Endothelial cell of umbilical vein (primary cell): ENCODE data around the gene PLK5.

Experiments
- CTCF ChIP-seq, 2 donors: IDR thresholded peaks; 1 replicate in 1 of 2; 2 replicates in 1 of 2; pipeline ENCODE4 v1.5.1; 2011; ENCODE audit warnings: low read length in 2 of 2, mild to moderate bottlenecking in 2 of 2, moderate library complexity in 2 of 2, control low read depth in 1 of 2, inconsistent platforms in 1 of 2, low read depth in 1 of 2; ENCODE audit not compliant: insufficient read depth in 1 of 2; ENCODE audit errors: extremely low read depth in 1 of 2
- EZH2 ChIP-seq: IDR thresholded peaks from 2 replicates; pipeline ENCODE4 v1.6.1; 2012; ENCODE audit warnings: borderline replicate concordance, low read depth, mild to moderate bottlenecking, moderate library complexity, low read length, inconsistent platforms; ENCODE audit not compliant: severe bottlenecking
- FOS ChIP-seq: IDR thresholded peaks from 2 replicates; pipeline ENCODE4 v1.6.1; 2011; ENCODE audit warnings: mild to moderate bottlenecking, low read length, moderate library complexity, borderline replicate concordance; ENCODE audit not compliant: insufficient read depth
- JUN ChIP-seq: IDR thresholded peaks from 2 replicates; pipeline ENCODE4 v1.6.1; 2011; ENCODE audit warnings: borderline replicate concordance, low read depth; ENCODE audit not compliant: insufficient read length, insufficient read depth
- MAX ChIP-seq: IDR thresholded peaks from 2 replicates; pipeline ENCODE4 v1.6.1; 2011; ENCODE audit not compliant: insufficient read depth, insufficient read length
- MYC ChIP-seq: IDR thresholded peaks from one replicate; pipeline ENCODE4 v1.6.1; 2011; ENCODE audit warnings: mild to moderate bottlenecking, low read depth, low read length
- POLR2A ChIP-seq: IDR thresholded peaks from 2 replicates; pipeline ENCODE4 v1.6.1; 2012; ENCODE audit warnings: low read depth, mild to moderate bottlenecking, control low read depth, low read length
- POLR2AphosphoS5 ChIP-seq: IDR thresholded peaks from 2 replicates; pipeline ENCODE4 v1.6.1; 2012; ENCODE audit warnings: low read depth, mild to moderate bottlenecking, control low read depth, low read length, moderate library complexity; ENCODE audit not compliant: insufficient read depth

- no peak for TF ChIP-seq CTCF (IDR thresholded peaks at IDR 0.05; ENCODE audit: extremely low read depth in 1 of 2, insufficient read depth in 1 of 2, low read depth in 1 of 2, low read length in 2 of 2)
- no peak for TF ChIP-seq EZH2
- TF ChIP-seq POLR2A = no peak
- TF ChIP-seq MAX = no peak
- TF ChIP-seq JUN = no peak
- TF ChIP-seq POLR2AphosphoS5 = no peak
- TF ChIP-seq FOS = no peak
- no peak for TF ChIP-seq MYC
These were observed 9.6 kb upstream of the PLK5 start for GRCh38 chr19:1514295-1514661.
